MCF 10A (cell line): ENCODE measurements around the gene SEMA7A. TPM values are rescaled to one million over a fixed set of nuclear protein-coding genes. Genes with fewer than 3 reads are reported as not detected.

ENCODE experiments used
- BruUV-seq: library from RNA; stranded (reverse); fragments of 400-500 nt; replicated peaks from 2 replicates; lab custom pipeline; 2021; lab: Mats Ljungman, UMichigan
- CTCF ChIA-PET: fragments of 300-600 bp; sonication (Branson Sonifier 250); formaldehyde crosslinking; extraction: SDS; loops from one replicate; lab custom pipeline; 2021; ENCODE audit warnings: antibody characterized with exemption, inconsistent platforms; lab: Yijun Ruan, JAX
- POLR2A ChIA-PET: fragments of 300-600, 350-650 bp; sonication (Branson Sonifier 250); formaldehyde crosslinking; extraction: SDS; loops from one replicate; lab custom pipeline; 2020; ENCODE audit warnings: antibody characterized with exemption, inconsistent platforms; lab: Yijun Ruan, JAX
- DNase-seq: peaks from one replicate; pipeline ENCODE4 v3.0.0-alpha.2; 2018; ENCODE audit not compliant: unreplicated experiment
- H3K27ac Mint-ChIP-seq: one replicate; pipeline ENCODE4 v1.8.0; 2022; ENCODE audit warnings: mild to moderate bottlenecking, low read depth, mixed read lengths; ENCODE audit not compliant: unreplicated experiment
- H3K27me3 Mint-ChIP-seq: one replicate; pipeline ENCODE4 v1.8.0; 2022; ENCODE audit warnings: mixed read lengths; ENCODE audit not compliant: insufficient read depth, unreplicated experiment
- H3K36me3 Mint-ChIP-seq: one replicate; pipeline ENCODE4 v1.8.0; 2022; ENCODE audit warnings: mild to moderate bottlenecking, moderate library complexity, mixed read lengths; ENCODE audit not compliant: insufficient read depth, unreplicated experiment
- H3K4me1 Mint-ChIP-seq: one replicate; pipeline ENCODE4 v1.8.0; 2022; ENCODE audit warnings: mixed read lengths; ENCODE audit not compliant: insufficient read depth, unreplicated experiment
- H3K4me3 Mint-ChIP-seq: one replicate; pipeline ENCODE4 v1.8.0; 2022; ENCODE audit warnings: mild to moderate bottlenecking, moderate library complexity, mixed read lengths; ENCODE audit not compliant: unreplicated experiment
- H3K9me3 Mint-ChIP-seq: one replicate; pipeline ENCODE4 v1.8.0; 2022; ENCODE audit warnings: mixed read lengths; ENCODE audit not compliant: unreplicated experiment
- intact Hi-C: fragments of 100-400 bp; cut with micrococcal nuclease; formaldehyde crosslinking; loops from 2 replicates; pipeline ENCODE4 v1.14.1; 2022
- total RNA-seq: library from RNA; stranded (reverse); gene quantifications from 2 replicates; pipeline ENCODE4 v1.2.3, GENCODE V29; 2022
- TF ChIP-seq, protein P1 (sequence below): fragments of 200-600 bp; IDR thresholded peaks from one replicate; pipeline ENCODE4 v1.8.0; 2022; ENCODE audit warnings: antibody characterized with exemption, mild to moderate bottlenecking; ENCODE audit not compliant: unreplicated experiment

The SEMA7A gene
- total RNA-seq, 1 experiment from 2014 or later, result 1.6 TPM

GRCh38 chr15:74454764-74455500 lies 21.2 kb upstream of the SEMA7A start:
- Mint-ChIP-seq H3K36me3 (peaks cover 80% of the 10 kb centered on the region), H3K27ac (no peak overlapping the region), H3K27me3 (no peaks in the 10 kb centered on the region), H3K9me3 (no peaks in the 10 kb centered on the region), H3K4me1 (no peaks in the 10 kb centered on the region), H3K4me3 (no peak overlapping the region)
- POLR2A ChIA-PET, result interaction anchor here (0.7 to 0.9 kb wide), 2 partner anchors 48 to 161 kb away, joined by 3 read pairs; no protein-coding TSS in a partner anchor
- CTCF ChIA-PET, result interaction anchor here (0.6 to 2.5 kb wide), 6 partner anchors 12 to 180 kb away, joined by 3 to 9 read pairs (median 3); no protein-coding TSS in a partner anchor
- no TSS peak for BruUV-seq
- intact Hi-C loops, result no loop called here
- DNase-seq, result no peak
- TF ChIP-seq, protein P1, sequence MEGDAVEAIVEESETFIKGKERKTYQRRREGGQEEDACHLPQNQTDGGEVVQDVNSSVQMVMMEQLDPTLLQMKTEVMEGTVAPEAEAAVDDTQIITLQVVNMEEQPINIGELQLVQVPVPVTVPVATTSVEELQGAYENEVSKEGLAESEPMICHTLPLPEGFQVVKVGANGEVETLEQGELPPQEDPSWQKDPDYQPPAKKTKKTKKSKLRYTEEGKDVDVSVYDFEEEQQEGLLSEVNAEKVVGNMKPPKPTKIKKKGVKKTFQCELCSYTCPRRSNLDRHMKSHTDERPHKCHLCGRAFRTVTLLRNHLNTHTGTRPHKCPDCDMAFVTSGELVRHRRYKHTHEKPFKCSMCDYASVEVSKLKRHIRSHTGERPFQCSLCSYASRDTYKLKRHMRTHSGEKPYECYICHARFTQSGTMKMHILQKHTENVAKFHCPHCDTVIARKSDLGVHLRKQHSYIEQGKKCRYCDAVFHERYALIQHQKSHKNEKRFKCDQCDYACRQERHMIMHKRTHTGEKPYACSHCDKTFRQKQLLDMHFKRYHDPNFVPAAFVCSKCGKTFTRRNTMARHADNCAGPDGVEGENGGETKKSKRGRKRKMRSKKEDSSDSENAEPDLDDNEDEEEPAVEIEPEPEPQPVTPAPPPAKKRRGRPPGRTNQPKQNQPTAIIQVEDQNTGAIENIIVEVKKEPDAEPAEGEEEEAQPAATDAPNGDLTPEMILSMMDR, result no peak

DNA sequence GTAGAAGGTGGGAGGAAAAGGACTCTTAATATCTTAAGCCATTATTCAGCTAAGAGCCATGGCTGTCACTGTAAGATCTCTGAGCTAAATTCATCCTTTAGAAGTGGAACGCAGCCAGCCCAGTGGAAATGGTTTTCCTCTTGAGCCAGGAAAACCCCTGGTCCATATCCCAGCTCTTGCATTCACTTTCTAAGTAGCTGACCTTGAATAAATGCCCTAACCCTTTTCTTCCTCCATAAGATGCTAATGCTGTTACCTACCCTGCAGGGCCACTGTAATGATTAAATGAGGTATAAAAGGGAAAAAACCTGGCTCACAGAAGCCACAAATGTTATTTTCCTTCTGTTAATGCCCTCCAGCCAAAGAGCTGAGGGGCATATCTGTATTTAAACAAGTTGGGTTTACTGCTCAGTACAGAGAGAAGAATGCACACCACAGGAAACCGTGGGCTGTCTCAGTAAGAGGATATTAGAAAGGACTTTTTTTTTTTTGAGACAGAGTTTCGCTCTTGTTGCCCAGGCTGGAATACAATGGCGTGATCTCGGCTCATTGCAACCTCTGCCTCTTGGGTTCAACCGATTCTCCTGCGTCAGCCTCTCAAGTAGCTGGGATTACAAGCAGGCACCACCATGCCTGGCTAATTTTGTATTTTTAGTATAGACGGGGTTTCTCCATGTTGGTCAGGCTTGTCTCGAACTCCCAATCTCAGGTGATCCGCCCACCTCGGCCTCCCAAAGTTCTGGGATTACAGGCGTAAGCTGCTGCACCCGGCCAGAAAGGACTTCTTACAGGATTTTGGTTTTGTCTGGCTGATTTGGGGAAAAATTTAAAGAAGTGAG lies 20.4 kb upstream of the SEMA7A start:
- Mint-ChIP-seq H3K27ac (no peak overlapping the region), H3K4me1 (no peaks in the 10 kb centered on the region), H3K4me3 (no peak overlapping the region), H3K27me3 (no peaks in the 10 kb centered on the region), H3K9me3 (no peaks in the 10 kb centered on the region), H3K36me3 (peaks cover 86% of the 10 kb centered on the region)
- TF ChIP-seq, protein P1, result no peak
- ChIA-PET CTCF (interaction anchor here (0.5 to 2.5 kb wide), 7 partner anchors 11 to 588 kb away, joined by 3 to 9 read pairs (median 3); no protein-coding TSS in a partner anchor), POLR2A (interaction anchor here (0.9 kb wide), 1 partner anchor 162 kb away, joined by 3 read pairs; no protein-coding TSS in a partner anchor)
- DNase-seq, result no peak
- intact Hi-C loops, result no loop called here
- BruUV-seq, result no TSS peak

GRCh38 chr15:74451861-74452835 lies 18.4 kb upstream of the SEMA7A start:
- Mint-ChIP-seq H3K27ac (no peak overlapping the region), H3K4me3 (no peak overlapping the region), H3K9me3 (no peaks in the 10 kb centered on the region), H3K4me1 (no peaks in the 10 kb centered on the region), H3K36me3 (peaks cover 88% of the 10 kb centered on the region), H3K27me3 (no peaks in the 10 kb centered on the region)
- no TSS peak for BruUV-seq
- no peak for DNase-seq
- ChIA-PET CTCF (interaction anchor here (0.7 to 2.3 kb wide), 4 partner anchors 13 to 149 kb away, joined by 4 to 6 read pairs (median 5); no protein-coding TSS in a partner anchor), POLR2A (no interaction called here)
- intact Hi-C loops, result no loop called here
- TF ChIP-seq, protein P1, result no peak
